HCT116 (cell line): ENCODE data around the gene COL2A1.

Experiments used
- EZH2 ChIP-seq: fragments of 200-600 bp; sonication (generic); IDR thresholded peaks from 2 replicates; pipeline ENCODE4 v1.6.1; 2017; ENCODE audit warnings: antibody characterized with exemption, mixed run types
- EZH2phosphoT487 ChIP-seq: fragments of 200-600 bp; IDR thresholded peaks from 2 replicates; pipeline ENCODE4 v1.6.1; 2018; ENCODE audit warnings: antibody characterized with exemption, borderline replicate concordance
- POLR2A ChIP-seq: IDR thresholded peaks from 2 replicates; pipeline ENCODE4 v1.7.0; 2011; ENCODE audit warnings: borderline replicate concordance; ENCODE audit not compliant: insufficient read depth, insufficient read length; ENCODE audit errors: extremely low read depth
- YY1 ChIP-seq: IDR thresholded peaks from 2 replicates; pipeline ENCODE4 v1.6.1; 2011; ENCODE audit warnings: low read length, low read depth, moderate library complexity, mild to moderate bottlenecking; ENCODE audit not compliant: insufficient replicate concordance; ENCODE audit errors: extremely low read depth
- ZFX ChIP-seq: fragments of 450-650 bp; IDR thresholded peaks from 2 replicates; pipeline ENCODE4 v1.6.1; 2017
- TF ChIP-seq, protein P1 (sequence below): IDR thresholded peaks from 2 replicates; pipeline ENCODE4 v1.6.1; 2012
- TF ChIP-seq, protein P2 (sequence below), 3 experiments: fragments of 200-600 bp in 1 of 3; sonication (generic) in 1 of 3; IDR thresholded peaks in 2 of 3; conservative IDR thresholded peaks in 1 of 3; 2 replicates each; pipeline ENCODE4 v1.5.1; 2012 to 2017; ENCODE audit warnings: low read depth in 2 of 3, low read length in 2 of 3, antibody characterized with exemption in 1 of 3, borderline replicate concordance in 1 of 3, control low read depth in 1 of 3, mild to moderate bottlenecking in 1 of 3, mixed read lengths in 1 of 3, mixed run types in 1 of 3, moderate library complexity in 1 of 3; ENCODE audit not compliant: insufficient read depth in 1 of 3
- TF ChIP-seq, protein P3 (sequence below): IDR thresholded peaks from 2 replicates; pipeline ENCODE4 v1.6.1; 2012; ENCODE audit warnings: low read depth

DNA sequence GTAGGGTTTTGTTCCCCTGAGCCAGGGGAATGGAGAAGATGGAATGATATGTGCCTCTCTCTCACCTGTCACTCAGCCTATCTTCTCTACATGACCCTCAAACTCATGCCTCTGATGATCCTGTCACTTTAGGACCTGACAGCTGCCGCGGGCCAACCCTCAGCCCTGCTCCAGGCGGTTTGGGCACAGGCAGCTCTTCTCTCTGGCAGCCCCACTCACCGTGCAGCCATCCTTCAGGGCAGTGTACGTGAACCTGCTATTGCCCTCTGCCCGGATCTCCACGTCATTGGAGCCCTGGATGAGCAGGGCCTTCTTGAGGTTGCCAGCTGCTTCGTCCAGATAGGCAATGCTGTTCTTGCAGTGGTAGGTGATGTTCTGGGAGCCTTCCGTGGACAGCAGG lies 30.4 kb downstream of the COL2A1 start:
- TF ChIP-seq, protein P1, sequence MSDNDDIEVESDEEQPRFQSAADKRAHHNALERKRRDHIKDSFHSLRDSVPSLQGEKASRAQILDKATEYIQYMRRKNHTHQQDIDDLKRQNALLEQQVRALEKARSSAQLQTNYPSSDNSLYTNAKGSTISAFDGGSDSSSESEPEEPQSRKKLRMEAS = no peak
- no peak for TF ChIP-seq YY1
- TF ChIP-seq, protein P2, sequence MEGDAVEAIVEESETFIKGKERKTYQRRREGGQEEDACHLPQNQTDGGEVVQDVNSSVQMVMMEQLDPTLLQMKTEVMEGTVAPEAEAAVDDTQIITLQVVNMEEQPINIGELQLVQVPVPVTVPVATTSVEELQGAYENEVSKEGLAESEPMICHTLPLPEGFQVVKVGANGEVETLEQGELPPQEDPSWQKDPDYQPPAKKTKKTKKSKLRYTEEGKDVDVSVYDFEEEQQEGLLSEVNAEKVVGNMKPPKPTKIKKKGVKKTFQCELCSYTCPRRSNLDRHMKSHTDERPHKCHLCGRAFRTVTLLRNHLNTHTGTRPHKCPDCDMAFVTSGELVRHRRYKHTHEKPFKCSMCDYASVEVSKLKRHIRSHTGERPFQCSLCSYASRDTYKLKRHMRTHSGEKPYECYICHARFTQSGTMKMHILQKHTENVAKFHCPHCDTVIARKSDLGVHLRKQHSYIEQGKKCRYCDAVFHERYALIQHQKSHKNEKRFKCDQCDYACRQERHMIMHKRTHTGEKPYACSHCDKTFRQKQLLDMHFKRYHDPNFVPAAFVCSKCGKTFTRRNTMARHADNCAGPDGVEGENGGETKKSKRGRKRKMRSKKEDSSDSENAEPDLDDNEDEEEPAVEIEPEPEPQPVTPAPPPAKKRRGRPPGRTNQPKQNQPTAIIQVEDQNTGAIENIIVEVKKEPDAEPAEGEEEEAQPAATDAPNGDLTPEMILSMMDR (IDR thresholded peaks at IDR 0.05 in 2 of 3, conservative IDR thresholded peaks at IDR 0.05 in 1 of 3; ENCODE audit: borderline replicate concordance in 1 of 3, insufficient read depth in 1 of 3, low read depth in 2 of 3, low read length in 2 of 3) = no peak
- no peak for TF ChIP-seq EZH2
- TF ChIP-seq ZFX = no peak
- TF ChIP-seq, protein P3, sequence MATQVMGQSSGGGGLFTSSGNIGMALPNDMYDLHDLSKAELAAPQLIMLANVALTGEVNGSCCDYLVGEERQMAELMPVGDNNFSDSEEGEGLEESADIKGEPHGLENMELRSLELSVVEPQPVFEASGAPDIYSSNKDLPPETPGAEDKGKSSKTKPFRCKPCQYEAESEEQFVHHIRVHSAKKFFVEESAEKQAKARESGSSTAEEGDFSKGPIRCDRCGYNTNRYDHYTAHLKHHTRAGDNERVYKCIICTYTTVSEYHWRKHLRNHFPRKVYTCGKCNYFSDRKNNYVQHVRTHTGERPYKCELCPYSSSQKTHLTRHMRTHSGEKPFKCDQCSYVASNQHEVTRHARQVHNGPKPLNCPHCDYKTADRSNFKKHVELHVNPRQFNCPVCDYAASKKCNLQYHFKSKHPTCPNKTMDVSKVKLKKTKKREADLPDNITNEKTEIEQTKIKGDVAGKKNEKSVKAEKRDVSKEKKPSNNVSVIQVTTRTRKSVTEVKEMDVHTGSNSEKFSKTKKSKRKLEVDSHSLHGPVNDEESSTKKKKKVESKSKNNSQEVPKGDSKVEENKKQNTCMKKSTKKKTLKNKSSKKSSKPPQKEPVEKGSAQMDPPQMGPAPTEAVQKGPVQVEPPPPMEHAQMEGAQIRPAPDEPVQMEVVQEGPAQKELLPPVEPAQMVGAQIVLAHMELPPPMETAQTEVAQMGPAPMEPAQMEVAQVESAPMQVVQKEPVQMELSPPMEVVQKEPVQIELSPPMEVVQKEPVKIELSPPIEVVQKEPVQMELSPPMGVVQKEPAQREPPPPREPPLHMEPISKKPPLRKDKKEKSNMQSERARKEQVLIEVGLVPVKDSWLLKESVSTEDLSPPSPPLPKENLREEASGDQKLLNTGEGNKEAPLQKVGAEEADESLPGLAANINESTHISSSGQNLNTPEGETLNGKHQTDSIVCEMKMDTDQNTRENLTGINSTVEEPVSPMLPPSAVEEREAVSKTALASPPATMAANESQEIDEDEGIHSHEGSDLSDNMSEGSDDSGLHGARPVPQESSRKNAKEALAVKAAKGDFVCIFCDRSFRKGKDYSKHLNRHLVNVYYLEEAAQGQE = no peak
- TF ChIP-seq POLR2A = no peak
- no peak for TF ChIP-seq EZH2phosphoT487
